K562 (cell line): Measurements from ENCODE around the gene ACTN3. TPM values are rescaled to one million over a fixed set of nuclear protein-coding genes. Genes with fewer than 3 reads are reported as not detected.
A peak's percentile ranks its signal among the peaks of the same experiment; 100 is the strongest.

Source experiments
- CBX1 ChIP-seq: sonication (generic); IDR thresholded peaks from 2 replicates; pipeline ENCODE4 v1.6.1; 2016; ENCODE audit warnings: antibody characterized with exemption, low read depth, mild to moderate bottlenecking
- EP300 ChIP-seq: IDR thresholded peaks from 2 replicates; pipeline ENCODE4 v1.6.1; 2012; ENCODE audit warnings: low read length, improper control_type of control experiment
- PHF20 ChIP-seq: fragments of 450-650 bp; IDR thresholded peaks from 2 replicates; pipeline ENCODE4 v1.6.1; 2018; ENCODE audit not compliant: partially characterized antibody
- POLR2B ChIP-seq: fragments of 450-650 bp; IDR thresholded peaks from 2 replicates; pipeline ENCODE4 v1.6.1; 2018; ENCODE audit warnings: low read depth; ENCODE audit not compliant: partially characterized antibody
- PRMT5 ChIP-seq: sonication (generic); formaldehyde crosslinking; IDR thresholded peaks from 2 replicates; pipeline ENCODE4 v1.5.0; 2020; ENCODE audit warnings: missing genetic modification reagents
- SFPQ ChIP-seq: fragments of 200-400 bp; formaldehyde crosslinking; IDR thresholded peaks from 2 replicates; pipeline ENCODE4 v1.6.1; 2017; ENCODE audit warnings: mild to moderate bottlenecking, low read depth, low read length, moderate library complexity
- TFAP4 ChIP-seq: sonication (generic); formaldehyde crosslinking; IDR thresholded peaks from 2 replicates; pipeline ENCODE4 v1.8.0; 2022; ENCODE audit warnings: missing genetic modification reagents, mild to moderate bottlenecking, moderate library complexity, borderline replicate concordance
- TRIM25 ChIP-seq: fragments of 450-650 bp; IDR thresholded peaks from 2 replicates; pipeline ENCODE4 v1.7.0; 2016; ENCODE audit warnings: borderline replicate concordance
- ZKSCAN8 ChIP-seq: fragments of 200-800 bp; sonication (Bioruptor generic); IDR thresholded peaks from 2 replicates; pipeline ENCODE4 v1.6.1; 2016; ENCODE audit warnings: missing genetic modification characterization, missing compliant biosample characterization
- ZNF224 ChIP-seq: sonication (generic); formaldehyde crosslinking; IDR thresholded peaks from 2 replicates; pipeline ENCODE4 v1.8.0; 2022; ENCODE audit warnings: mild to moderate bottlenecking, missing genetic modification reagents
- ZNF3 ChIP-seq: fragments of 250-450 bp; sonication (Bioruptor Pico); IDR thresholded peaks from 2 replicates; pipeline ENCODE4 v1.5.0; 2021; ENCODE audit warnings: mild to moderate bottlenecking, moderate library complexity
- ZNF311 ChIP-seq: fragments of 250-450 bp; sonication (Bioruptor Pico); IDR thresholded peaks from 2 replicates; pipeline ENCODE4 v1.4.0; 2020; ENCODE audit warnings: mild to moderate bottlenecking, moderate library complexity
- ZNF318 ChIP-seq, 2 experiments: fragments of 450-650 bp; IDR thresholded peaks; 2 replicates each; pipeline ENCODE4 v1.6.1; 2016; ENCODE audit warnings: mild to moderate bottlenecking in 2 of 2, borderline replicate concordance in 1 of 2, low read depth in 1 of 2, moderate library complexity in 1 of 2
- ZNF699 ChIP-seq: fragments of 250-450 bp; sonication (Bioruptor Pico); IDR thresholded peaks from 2 replicates; pipeline ENCODE4 v1.8.0; 2021; ENCODE audit warnings: mild to moderate bottlenecking, moderate library complexity; ENCODE audit not compliant: insufficient replicate concordance
- polyA plus RNA-seq, 8 experiments: library from polyadenylated mRNA; depleted of rRNA in 4 of 8; stranded (reverse) in 5 of 8; unstranded in 3 of 8; fragments of >200 nt; fragmentation: Nextera tagmentation in 2 of 8; fragmentation: Illumina TruSeq in 1 of 8; extraction: Ambion mirVana in 2 of 8; extraction: Trizol in 1 of 8; gene quantifications; 2 replicates each; pipeline versions ENCODE4 v1.2.1 to v1.2.3, GENCODE V29; 2011 to 2014; ENCODE audit warnings: inconsistent platforms in 1 of 8, missing spikeins in 1 of 8
- total RNA-seq, 7 experiments: library from RNA; depleted of rRNA in 6 of 7; stranded (reverse); fragments of >200 nt in 6 of 7; fragmentation: Illumina TruSeq in 2 of 7; extraction: Trizol in 2 of 7; gene quantifications; 2 replicates each; pipeline versions ENCODE4 v1.2.1 to v1.2.3, GENCODE V29; 2011 to 2021; ENCODE audit warnings: low replicate concordance in 1 of 7

Gene ACTN3
- total and polyA plus RNA-seq, 9 of the 15 experiments (the other 6 are each of a cell fraction or from before 2014, with no cell fraction given): not detected

GRCh38 chr11:66559142-66559865 lies 12.6 kb downstream of the ACTN3 start (continued):
- TF ChIP-seq ZKSCAN8 (CRISPR knock-in tag) (no peak), ZNF311 (no peak), CBX1 (0 out of 2 replicates have a peak, but pooled peaks have one; percentile 11), PHF20 (peak; percentile 56), ZNF318 (IDR thresholded peaks at IDR 0.05; ENCODE audit: borderline replicate concordance in 1 of 2, low read depth in 1 of 2) (no peak), SFPQ (no peak), ZNF3 (no peak), ZNF224 (CRISPR knock-in tag) (0 out of 2 replicates have a peak, but pooled peaks have one; percentile 71), TRIM25 (no peak), POLR2B (no peak), TFAP4 (CRISPR knock-in tag) (peak; percentile 74; the same call in 1 of the 2 replicates), ZNF699 (CRISPR knock-in tag) (no peak), EP300 (no peak), PRMT5 (CRISPR knock-in tag) (0 out of 2 replicates have a peak, but pooled peaks have one; percentile 23)
